IPS-18c (cell line): ENCODE measurements around the gene NKX2-2.

Experiments
- H3K4me3 ChIP-seq: 2 replicates; pipeline ENCODE4 v1.7.0; 2013; ENCODE audit warnings: low read depth, mild to moderate bottlenecking, low read length, moderate library complexity; ENCODE audit not compliant: insufficient read depth
- H3K9me3 ChIP-seq: one replicate; pipeline ENCODE4 v1.6.1; 2013; ENCODE audit warnings: mild to moderate bottlenecking, low read length, moderate library complexity; ENCODE audit not compliant: control insufficient read depth, insufficient read depth

The NKX2-2 gene

DNA sequence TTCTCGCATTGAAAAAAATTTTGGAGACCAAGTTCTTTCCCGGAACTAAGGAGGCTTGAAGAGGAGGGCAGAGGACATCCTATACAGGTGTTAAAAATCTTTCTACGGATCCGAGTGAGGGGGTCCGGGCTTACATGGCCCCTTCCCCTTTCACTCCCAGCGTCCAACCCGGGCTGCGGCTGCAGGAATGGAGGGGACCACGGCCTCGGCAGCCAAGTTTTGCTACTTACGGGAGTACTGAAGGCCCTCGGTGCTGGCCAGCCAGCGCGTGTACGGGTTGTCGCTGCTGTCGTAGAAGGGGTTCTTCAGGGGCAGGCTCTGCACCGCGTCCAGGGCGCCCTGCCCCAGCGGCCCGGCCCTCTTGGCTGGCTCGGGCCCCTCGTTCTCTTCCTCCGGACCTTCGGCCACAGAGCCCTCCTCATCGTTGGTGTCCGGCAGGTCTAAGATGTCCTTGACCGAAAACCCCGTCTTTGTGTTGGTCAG, 642 bp downstream of the NKX2-2 start:
- H3K4me3 ChIP-seq = no peak overlapping the region; the same call in 1 of the 2 replicates
- H3K9me3 ChIP-seq = peaks cover 2% of the 10 kb centered on the region

- Histone ChIP-seq H3K4me3 (0 out of 2 replicates have a peak overlapping the region, but pooled peaks have one; percentile 11), H3K9me3 (peaks cover 2% of the 10 kb centered on the region)
Observed at GRCh38 chr20:21512634-21513180, 1.2 kb downstream of the NKX2-2 start.

- H3K9me3 ChIP-seq = peaks cover 2% of the 10 kb centered on the region
- peak overlapping the region; percentile 11 for H3K4me3 ChIP-seq
Observed at GRCh38 chr20:21511850-21512633, 1.8 kb downstream of the NKX2-2 start.

- Histone ChIP-seq H3K4me3 (no peak overlapping the region), H3K9me3 (peaks cover 2% of the 10 kb centered on the region)
Observed at GRCh38 chr20:21511485-21511849, 2.4 kb downstream of the NKX2-2 start.

DNA sequence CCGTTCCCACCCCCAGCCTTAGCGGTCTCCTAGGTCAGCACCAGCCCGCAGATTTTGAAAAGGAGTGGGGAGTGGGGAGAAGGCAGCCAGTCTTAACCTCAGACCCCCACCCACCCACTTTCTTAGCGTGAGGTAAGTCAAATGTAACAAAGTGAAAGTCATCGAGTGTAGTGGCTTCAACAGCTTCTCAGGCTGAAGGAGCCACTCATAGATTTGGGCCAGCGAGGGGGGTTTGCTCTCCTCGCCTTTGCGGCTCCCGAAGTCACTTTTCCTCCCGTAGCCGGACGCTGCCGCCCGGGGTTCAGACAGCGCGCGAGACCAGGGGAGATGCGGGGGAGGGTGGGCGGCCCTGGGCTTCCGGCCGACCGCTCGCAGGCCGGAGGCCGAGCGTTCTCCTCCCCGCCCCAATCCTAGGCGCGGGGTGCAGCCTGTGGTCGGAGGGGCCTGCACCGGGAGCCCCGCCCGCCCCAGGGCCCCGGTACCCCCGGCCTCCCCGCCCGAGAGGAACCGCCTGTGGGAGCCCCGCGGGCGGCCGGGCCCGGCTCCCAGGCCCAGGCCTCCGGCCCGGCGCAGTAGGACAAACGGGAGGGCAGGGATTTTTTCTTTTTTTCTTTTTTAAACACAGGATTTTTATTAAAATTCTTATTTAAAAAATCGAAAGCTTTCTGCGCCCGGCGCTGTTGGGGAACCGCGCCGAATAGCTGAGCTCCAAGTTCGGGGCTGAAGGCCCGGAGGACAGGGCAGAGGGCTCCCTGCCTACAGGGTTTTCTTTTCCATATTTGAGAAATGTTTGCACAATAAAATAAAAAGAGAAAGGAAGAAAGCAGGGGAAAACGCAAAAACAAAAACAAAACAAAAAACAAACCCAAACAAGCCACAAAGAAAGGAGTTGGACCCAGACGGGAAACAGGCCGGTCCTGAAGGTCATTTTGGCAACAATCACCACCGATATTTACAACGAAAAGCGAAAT, 3.2 kb downstream of the NKX2-2 start:
- peaks cover 2% of the 10 kb centered on the region for H3K9me3 ChIP-seq
- peak overlapping the region; percentile 28; the same call in 1 of the 2 replicates for H3K4me3 ChIP-seq

DNA sequence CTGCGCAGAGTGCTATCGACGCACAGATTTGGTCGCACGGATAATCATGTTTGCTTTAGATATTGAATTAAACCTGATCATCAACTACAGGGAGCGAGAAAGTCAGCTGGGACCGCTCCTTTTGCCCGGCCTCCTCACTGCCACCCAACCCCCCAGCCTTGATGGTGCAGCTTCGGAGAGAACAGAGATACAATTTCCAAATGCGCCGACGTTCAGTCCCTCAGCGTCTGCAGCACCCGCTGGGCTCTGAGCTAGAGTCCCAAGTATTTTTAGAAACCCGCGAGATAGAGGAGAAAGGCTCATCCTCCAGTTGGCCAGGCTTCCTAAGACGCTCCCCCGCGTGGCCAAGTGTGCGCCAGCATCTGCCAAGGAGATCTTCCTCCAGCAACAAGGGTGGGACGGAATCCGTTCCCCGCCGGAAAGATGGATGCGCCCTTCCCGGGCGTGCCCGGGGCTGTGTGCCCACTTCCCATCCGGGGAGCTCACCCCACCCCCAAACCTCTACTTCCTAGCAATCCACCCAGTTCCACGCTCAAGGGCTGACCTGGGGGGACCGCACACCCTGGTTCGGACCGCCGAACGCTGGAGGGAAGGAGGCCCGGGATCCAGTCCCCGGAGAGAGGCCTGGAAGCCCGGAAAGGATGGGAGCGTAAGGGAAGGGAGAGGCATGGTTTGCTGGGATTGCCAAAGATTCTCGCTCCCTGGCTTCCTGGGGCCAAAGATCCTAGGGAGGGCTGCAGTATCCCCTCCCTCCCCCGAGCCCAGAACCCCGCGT, 4.1 kb downstream of the NKX2-2 start:
- Histone ChIP-seq H3K9me3 (no peaks in the 10 kb centered on the region), H3K4me3 (peak overlapping the region; percentile 11; the same call in 1 of the 2 replicates)

- H3K9me3 ChIP-seq = no peaks in the 10 kb centered on the region
- no peak overlapping the region for H3K4me3 ChIP-seq
Observed at GRCh38 chr20:21509079-21509596, 4.7 kb downstream of the NKX2-2 start.

DNA sequence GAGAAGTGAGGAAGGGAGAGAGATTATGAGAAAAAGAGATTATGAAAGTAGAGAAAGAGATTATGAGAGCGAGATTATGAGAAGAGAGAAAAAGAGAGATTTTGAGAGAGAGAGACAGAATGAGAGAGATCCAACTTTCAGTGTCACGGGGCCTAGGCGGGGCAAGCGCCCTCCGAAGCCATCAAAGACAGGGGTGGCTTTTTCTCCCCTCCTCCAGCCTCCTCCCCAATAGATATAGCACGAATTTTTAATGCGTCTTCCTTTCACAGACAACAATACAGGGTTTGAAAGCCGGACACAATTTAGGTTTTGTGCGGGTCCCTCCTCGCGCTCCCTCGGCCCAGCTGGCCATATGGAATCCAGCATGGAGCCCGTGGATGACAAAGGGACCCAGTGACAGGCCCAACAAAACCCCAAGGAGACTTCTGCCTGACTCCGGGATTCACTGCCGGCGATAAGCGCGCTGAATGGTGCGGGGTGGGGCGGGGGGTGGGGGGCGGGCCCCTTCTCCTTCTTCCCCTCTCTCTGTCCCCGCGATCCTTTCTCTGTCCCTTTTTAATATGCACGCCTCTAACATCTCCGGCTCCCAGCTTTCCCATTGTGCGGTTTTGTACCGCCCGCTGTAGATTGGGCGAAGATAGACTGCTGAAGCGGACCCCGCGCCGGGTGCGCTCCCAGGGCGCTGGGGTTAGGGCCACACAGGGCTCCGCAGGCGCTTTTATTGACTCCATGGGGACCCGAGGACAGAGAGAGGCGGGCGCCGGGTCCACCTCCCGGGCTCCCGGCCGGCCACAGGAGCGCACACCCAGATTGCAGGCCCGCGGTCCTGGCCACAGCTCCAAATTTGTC, 5.4 kb downstream of the NKX2-2 start:
- no peaks in the 10 kb centered on the region for H3K9me3 ChIP-seq
- H3K4me3 ChIP-seq = no peak overlapping the region; the same call in 1 of the 2 replicates

DNA sequence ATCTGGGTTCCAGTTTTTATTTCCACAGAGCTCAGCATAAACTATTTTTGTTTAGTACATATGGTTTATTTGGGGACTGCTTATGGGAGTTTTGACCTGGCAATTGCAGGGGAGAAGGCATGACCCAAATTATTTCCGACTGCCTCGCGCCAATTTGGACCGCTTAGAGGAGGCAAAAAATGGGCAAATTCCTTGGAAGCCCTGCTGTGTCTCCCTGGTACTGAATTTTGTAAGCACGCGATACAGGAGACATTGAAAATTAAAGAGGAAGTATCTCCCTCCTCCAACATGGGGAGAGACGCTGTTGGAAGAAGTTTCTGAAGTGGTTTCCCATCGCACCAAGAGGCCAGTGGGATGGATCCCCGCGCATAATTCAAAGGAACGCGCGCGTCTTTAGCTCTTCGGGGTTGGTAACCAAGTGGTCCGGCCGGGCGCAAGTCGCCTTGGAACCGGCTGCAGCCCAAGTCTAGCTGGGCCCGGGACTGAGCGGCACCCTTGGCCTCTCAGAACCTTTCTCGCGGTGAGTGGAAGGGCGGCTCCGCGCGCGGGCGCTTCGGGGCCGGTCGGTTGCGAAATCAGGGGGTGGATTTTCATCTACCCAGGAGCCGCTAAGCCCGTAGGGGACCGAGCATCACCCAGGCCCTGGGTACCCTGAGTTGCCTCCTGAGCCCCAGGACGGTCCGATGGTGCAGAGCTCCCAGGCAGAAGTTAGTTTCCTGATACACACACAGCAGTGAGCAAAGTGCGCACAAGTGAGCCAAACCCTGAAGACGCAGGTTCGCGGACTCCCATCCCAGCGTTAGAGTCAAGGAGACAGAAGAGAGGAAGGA, 6.2 kb downstream of the NKX2-2 start:
- H3K9me3 ChIP-seq = no peaks in the 10 kb centered on the region
- no peak overlapping the region; the same call in 1 of the 2 replicates for H3K4me3 ChIP-seq

GRCh38 chr20:21505810-21506530, 7.9 kb downstream of the NKX2-2 start:
- Histone ChIP-seq H3K9me3 (no peaks in the 10 kb centered on the region), H3K4me3 (peak overlapping the region; percentile 63)

GRCh38 chr20:21505161-21505809, 8.6 kb downstream of the NKX2-2 start:
- Histone ChIP-seq H3K9me3 (no peaks in the 10 kb centered on the region), H3K4me3 (peak overlapping the region; percentile 63)

- H3K9me3 ChIP-seq = no peaks in the 10 kb centered on the region
- H3K4me3 ChIP-seq = no peak overlapping the region
Observed at GRCh38 chr20:21504323-21504722, 9.5 kb downstream of the NKX2-2 start.

DNA sequence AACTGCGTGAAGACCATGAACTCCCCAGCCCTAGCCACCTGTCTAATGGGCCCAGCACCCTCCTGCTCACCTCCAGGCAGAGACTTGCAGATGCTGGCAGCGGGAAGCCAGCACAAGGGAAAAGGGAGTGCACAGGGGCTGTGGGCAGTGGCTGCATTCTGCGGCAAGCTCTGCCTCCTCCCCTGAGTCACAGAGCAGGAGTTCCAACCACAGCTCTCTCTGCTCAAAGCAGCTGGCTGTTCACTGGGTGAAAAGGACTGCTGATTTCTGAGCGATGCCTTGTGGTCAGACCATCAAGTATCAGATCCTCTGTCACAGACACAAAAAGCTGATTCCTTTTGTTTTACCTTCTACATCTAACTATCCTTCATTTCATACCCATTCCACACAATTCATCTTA, 10.5 kb downstream of the NKX2-2 start:
- H3K4me3 ChIP-seq = no peak overlapping the region

DNA sequence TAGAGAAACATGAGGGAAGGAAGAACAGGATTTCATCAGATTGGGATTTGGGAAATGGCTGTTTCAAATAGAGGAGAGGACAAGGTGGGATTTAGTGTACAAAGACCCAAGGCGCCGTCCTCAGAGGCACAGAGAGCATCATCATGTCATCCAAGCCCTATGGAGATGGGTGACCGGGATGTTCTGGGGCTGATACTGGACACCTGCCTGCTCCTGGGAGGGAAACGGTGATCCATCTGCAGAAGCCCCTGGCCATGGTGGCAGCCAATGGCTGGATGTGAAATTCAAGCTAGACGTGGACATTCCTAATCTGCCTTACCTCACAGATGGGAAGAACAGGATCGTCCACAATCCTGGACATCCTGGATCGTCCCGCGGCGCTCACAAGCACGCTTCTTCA, 12.7 kb downstream of the NKX2-2 start:
- H3K4me3 ChIP-seq = no peak overlapping the region
- H3K9me3 ChIP-seq = no peaks in the 10 kb centered on the region

More for the DNA sequence above, 10.5 kb downstream of the NKX2-2 start:
- no peaks in the 10 kb centered on the region for H3K9me3 ChIP-seq
